ENCODE data around the gene PROZ.

Gene PROZ

GRCh38 chr13:113207890-113208420, 49.5 kb downstream of the PROZ start:
- Mint-ChIP-seq H3K4me3 (peak overlapping the region; percentile 88), H3K9me3 (no peaks in the 10 kb centered on the region), H3K4me1 (peaks cover 65% of the 10 kb centered on the region), H3K27ac (peak overlapping the region; percentile 72), H3K36me3 (peaks cover 46% of the 10 kb centered on the region)
- DNase-seq (ENCODE audit: low spot score in 2 of 2) (no peak), ATAC-seq (peak; percentile 24)

GRCh38 chr13:113208421-113209335, 50.2 kb downstream of the PROZ start, which contains the start of gene PCID2:
Gene PCID2, minus strand, starts transcription at chr13:113208669. Its CDS starts 35 bp downstream, at chr13:113208634.
- Mint-ChIP-seq H3K4me3 (peak within 1 kb of the TSS; percentile 88), H3K27ac (peak within 1 kb of the TSS; percentile 72), H3K36me3 (peaks cover 45% of the 10 kb centered on the region), H3K9me3 (no peaks in the 10 kb centered on the region), H3K4me1 (peaks cover 57% of the 10 kb centered on the region)
- ATAC-seq (peak; percentile 88), DNase-seq (ENCODE audit: low spot score in 2 of 2) (peak; percentile 97)

- Mint-ChIP-seq H3K9me3 (no peaks in the 10 kb centered on the region), H3K27ac (peak within 1 kb of the TSS; percentile 72), H3K4me3 (peak within 1 kb of the TSS; percentile 88), H3K36me3 (peaks cover 45% of the 10 kb centered on the region), H3K4me1 (peaks cover 51% of the 10 kb centered on the region)
- DNase-seq (ENCODE audit: low spot score in 2 of 2) (peak; percentile 53 to 66), ATAC-seq (peak; percentile 70)
These were observed 50.9 kb downstream of the PROZ start, which contains the start of gene CUL4A for GRCh38 chr13:113209336-113209758. Gene CUL4A, plus strand, starts transcription at chr13:113209613. Its CDS starts 15 bp downstream, at chr13:113209628.

GRCh38 chr13:113209759-113210421, 51.4 kb downstream of the PROZ start:
- Mint-ChIP-seq H3K9me3 (no peaks in the 10 kb centered on the region), H3K36me3 (peaks cover 44% of the 10 kb centered on the region), H3K27ac (peak overlapping the region; percentile 17), H3K4me1 (peaks cover 46% of the 10 kb centered on the region), H3K4me3 (peak overlapping the region; percentile 64)
- peak; percentile 52 for ATAC-seq
- DNase-seq (ENCODE audit: low spot score in 2 of 2) = peak; percentile 52 to 81

GRCh38 chr13:113210833-113211232, 52.4 kb downstream of the PROZ start:
- ATAC-seq = no peak
- Mint-ChIP-seq H3K4me3 (peak overlapping the region; percentile 64), H3K27ac (no peak overlapping the region), H3K9me3 (no peaks in the 10 kb centered on the region), H3K4me1 (peaks cover 37% of the 10 kb centered on the region), H3K36me3 (peaks cover 35% of the 10 kb centered on the region)
- DNase-seq (ENCODE audit: low spot score in 2 of 2) = no peak

- Mint-ChIP-seq H3K27ac (no peak overlapping the region), H3K9me3 (no peaks in the 10 kb centered on the region), H3K36me3 (peaks cover 26% of the 10 kb centered on the region), H3K4me3 (peak overlapping the region; percentile 64), H3K4me1 (peaks cover 27% of the 10 kb centered on the region)
- DNase-seq (ENCODE audit: low spot score in 2 of 2) (no peak), ATAC-seq (no peak)
These were observed 53.3 kb downstream of the PROZ start for GRCh38 chr13:113211774-113212173.

GRCh38 chr13:113216254-113217048, 58.0 kb downstream of the PROZ start:
- Mint-ChIP-seq H3K27ac (no peak overlapping the region), H3K9me3 (no peaks in the 10 kb centered on the region), H3K4me1 (peaks cover 28% of the 10 kb centered on the region), H3K36me3 (peaks cover 52% of the 10 kb centered on the region), H3K4me3 (no peak overlapping the region)
- DNase-seq (ENCODE audit: low spot score in 2 of 2) (no peak), ATAC-seq (peak; percentile 59)

- Mint-ChIP-seq H3K4me1 (peaks cover 34% of the 10 kb centered on the region), H3K36me3 (peaks cover 58% of the 10 kb centered on the region), H3K4me3 (no peak overlapping the region), H3K9me3 (no peaks in the 10 kb centered on the region), H3K27ac (peak overlapping the region; percentile 37)
- no peak for DNase-seq (ENCODE audit: low spot score in 2 of 2)
- ATAC-seq = no peak
These were observed 60.1 kb downstream of the PROZ start for GRCh38 chr13:113218586-113218985.

- Mint-ChIP-seq H3K4me3 (no peak overlapping the region), H3K27ac (peak overlapping the region; percentile 71), H3K9me3 (no peaks in the 10 kb centered on the region), H3K36me3 (peaks cover 66% of the 10 kb centered on the region), H3K4me1 (peaks cover 34% of the 10 kb centered on the region)
- ATAC-seq (no peak), DNase-seq (ENCODE audit: low spot score in 2 of 2) (no peak)
These were observed 61.0 kb downstream of the PROZ start for GRCh38 chr13:113219256-113219940.

- Mint-ChIP-seq H3K4me1 (peaks cover 34% of the 10 kb centered on the region), H3K36me3 (peaks cover 74% of the 10 kb centered on the region), H3K9me3 (no peaks in the 10 kb centered on the region), H3K4me3 (no peak overlapping the region), H3K27ac (peak overlapping the region; percentile 71)
- DNase-seq (ENCODE audit: low spot score in 2 of 2) = no peak
- no peak for ATAC-seq
These were observed 61.7 kb downstream of the PROZ start for GRCh38 chr13:113220141-113220598.

GRCh38 chr13:113220877-113221276, 62.4 kb downstream of the PROZ start:
- Mint-ChIP-seq H3K27ac (peak overlapping the region; percentile 71), H3K9me3 (no peaks in the 10 kb centered on the region), H3K4me1 (peaks cover 34% of the 10 kb centered on the region), H3K36me3 (peaks cover 81% of the 10 kb centered on the region), H3K4me3 (no peak overlapping the region)
- DNase-seq (ENCODE audit: low spot score in 2 of 2) = no peak
- no peak for ATAC-seq

All from stimulated activated effector memory CD8-positive, alpha-beta T cell treated with anti-CD3 and anti-CD28 coated beads, Interleukin-12 subunit alpha, Interleukin-12 subunit beta, amount 100 ng/mL, for 72 hours (primary cell).